Fibroblast of lung (primary cell): ENCODE results near the gene LY6G6C. TPM values are rescaled to one million over a fixed set of nuclear protein-coding genes. Genes with fewer than 3 reads are reported as not detected.
"Not testable (repeated sequence)": the region's sequence is repeated elsewhere in the genome, so short reads cannot be mapped to it uniquely, and the experiment has no call there.

ENCODE experiments used
- DNase-seq, 2 donors: peaks; one replicate each; pipeline versions ENCODE4 v3.0.0 to v3.0.0-alpha.2; 2010; ENCODE audit warnings: low read depth in 2 of 2
- H2AFZ ChIP-seq: 2 replicates; pipeline ENCODE4 v1.5.1; 2012; ENCODE audit warnings: low read length, control low read depth, inconsistent platforms
- H3K27ac ChIP-seq: 2 replicates; pipeline ENCODE4 v1.5.1; 2011; ENCODE audit warnings: low read length, control low read depth; ENCODE audit not compliant: insufficient read depth
- H3K27me3 ChIP-seq: 2 replicates; pipeline ENCODE4 v1.5.1; 2011; ENCODE audit warnings: mild to moderate bottlenecking, low read length; ENCODE audit not compliant: control insufficient read depth, insufficient read depth
- H3K36me3 ChIP-seq: 2 replicates; pipeline ENCODE4 v1.5.1; 2011; ENCODE audit warnings: low read length; ENCODE audit not compliant: control insufficient read depth, insufficient read depth
- H3K4me1 ChIP-seq: 2 replicates; pipeline ENCODE4 v1.5.1; 2011; ENCODE audit warnings: low read length; ENCODE audit not compliant: control insufficient read depth, insufficient read depth; ENCODE audit errors: extremely low read depth
- H3K4me2 ChIP-seq: 2 replicates; pipeline ENCODE4 v1.5.1; 2011; ENCODE audit warnings: low read length, control low read depth; ENCODE audit not compliant: insufficient read depth; ENCODE audit errors: extremely low read depth
- H3K4me3 ChIP-seq, 4 experiments: fragments of 200-600 bp in 1 of 4; sonication (generic) in 1 of 4; replicated peaks in 1 of 4; 2 replicates each; pipeline ENCODE4 v1.5.1; 2011 to 2016; ENCODE audit warnings: low read length in 4 of 4, low read depth in 3 of 4, mild to moderate bottlenecking in 3 of 4, control low read depth in 2 of 4, inconsistent platforms in 1 of 4, mixed read lengths in 1 of 4; ENCODE audit not compliant: insufficient read depth in 1 of 4; ENCODE audit errors: control extremely low read depth in 1 of 4
- H3K79me2 ChIP-seq: 2 replicates; pipeline ENCODE4 v1.5.1; 2012; ENCODE audit warnings: mild to moderate bottlenecking, low read length, inconsistent platforms; ENCODE audit not compliant: control insufficient read depth, insufficient read depth
- H3K9ac ChIP-seq: 2 replicates; pipeline ENCODE4 v1.5.1; 2011; ENCODE audit warnings: mild to moderate bottlenecking, low read length, control low read depth; ENCODE audit not compliant: insufficient read depth
- H3K9me3 ChIP-seq: 2 replicates; pipeline ENCODE4 v1.5.1; 2012; ENCODE audit warnings: low read depth, low read length; ENCODE audit not compliant: control insufficient read depth, insufficient read depth
- H4K20me1 ChIP-seq: 2 replicates; pipeline ENCODE4 v1.5.1; 2011; ENCODE audit warnings: low read length; ENCODE audit not compliant: control insufficient read depth, insufficient read depth; ENCODE audit errors: extremely low read depth
- EZH2 ChIP-seq: IDR thresholded peaks from 2 replicates; pipeline ENCODE4 v1.5.1; 2012; ENCODE audit warnings: low read length, control low read depth, mild to moderate bottlenecking; ENCODE audit errors: missing control alignments
- polyA plus RNA-seq, 2 donors: library from polyadenylated mRNA; depleted of rRNA in 1 of 2; stranded (reverse) in 1 of 2; unstranded in 1 of 2; fragments of >200 nt; gene quantifications; 2 replicates each; pipeline ENCODE4 v1.2.1, GENCODE V29; 2011 to 2012; ENCODE audit warnings: missing spikeins in 1 of 2
- total RNA-seq: library from RNA; depleted of rRNA; stranded (reverse); fragments of >200 nt; gene quantifications from 2 replicates; pipeline ENCODE4 v1.2.1, GENCODE V29; 2014
- TF ChIP-seq, protein P1 (sequence below), 2 donors: IDR thresholded peaks in 1 of 2; conservative IDR thresholded peaks in 1 of 2; 1 replicate in 1 of 2; 2 replicates in 1 of 2; pipeline ENCODE4 v1.5.1; 2011 to 2012; ENCODE audit warnings: low read length in 2 of 2, control low read depth in 1 of 2, inconsistent platforms in 1 of 2, low read depth in 1 of 2, mild to moderate bottlenecking in 1 of 2

Gene LY6G6C
- total and polyA plus RNA-seq, 2 donors (not counting 1 experiment from before 2014, with no cell fraction given): not detected

DNA sequence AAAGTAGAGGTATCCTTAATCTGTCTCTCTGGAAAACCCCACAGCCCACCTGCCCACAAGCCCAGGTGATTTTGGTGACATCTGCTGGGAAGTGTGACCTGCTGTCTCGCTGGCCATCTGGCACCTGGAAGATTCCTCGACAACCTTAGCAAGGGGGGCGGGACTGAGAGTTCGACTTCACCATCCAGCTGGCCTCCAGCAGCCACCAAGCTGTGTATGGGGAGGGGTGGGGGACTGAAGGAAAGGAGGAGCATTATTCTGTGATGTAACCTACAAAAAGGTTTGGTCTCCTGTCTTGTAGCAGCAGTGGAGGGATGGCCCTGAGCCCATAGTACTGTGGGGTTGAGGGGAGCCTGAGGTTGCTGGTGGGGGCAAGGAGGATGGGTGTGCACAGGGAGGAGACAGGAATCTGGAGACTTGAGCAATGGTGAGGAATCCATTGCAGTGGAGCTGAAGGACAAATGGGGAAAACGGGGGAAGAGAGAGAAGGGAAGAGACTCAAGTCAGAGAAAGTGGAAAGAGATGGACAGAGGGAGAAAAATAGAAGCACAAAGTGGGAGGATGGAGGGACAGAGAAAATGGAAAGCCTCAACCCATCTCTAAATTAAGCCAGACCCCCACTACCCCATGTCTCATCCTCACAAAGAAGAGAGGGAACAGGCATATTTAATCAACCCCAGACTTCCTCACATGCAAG lies 10.9 kb downstream of the LY6G6C start:
- Histone ChIP-seq H3K79me2 (no peaks in the 10 kb centered on the region), H2AFZ (no peak overlapping the region), H3K4me1 (no peaks in the 10 kb centered on the region), H3K27me3 (peaks cover 20% of the 10 kb centered on the region), H3K9ac (no peak overlapping the region), H3K4me2 (no peak overlapping the region), H4K20me1 (no peaks in the 10 kb centered on the region), H3K9me3 (no peaks in the 10 kb centered on the region), H3K4me3 (no peak overlapping the region), H3K27ac (no peak overlapping the region), H3K36me3 (no peaks in the 10 kb centered on the region)
- TF ChIP-seq, protein P1, sequence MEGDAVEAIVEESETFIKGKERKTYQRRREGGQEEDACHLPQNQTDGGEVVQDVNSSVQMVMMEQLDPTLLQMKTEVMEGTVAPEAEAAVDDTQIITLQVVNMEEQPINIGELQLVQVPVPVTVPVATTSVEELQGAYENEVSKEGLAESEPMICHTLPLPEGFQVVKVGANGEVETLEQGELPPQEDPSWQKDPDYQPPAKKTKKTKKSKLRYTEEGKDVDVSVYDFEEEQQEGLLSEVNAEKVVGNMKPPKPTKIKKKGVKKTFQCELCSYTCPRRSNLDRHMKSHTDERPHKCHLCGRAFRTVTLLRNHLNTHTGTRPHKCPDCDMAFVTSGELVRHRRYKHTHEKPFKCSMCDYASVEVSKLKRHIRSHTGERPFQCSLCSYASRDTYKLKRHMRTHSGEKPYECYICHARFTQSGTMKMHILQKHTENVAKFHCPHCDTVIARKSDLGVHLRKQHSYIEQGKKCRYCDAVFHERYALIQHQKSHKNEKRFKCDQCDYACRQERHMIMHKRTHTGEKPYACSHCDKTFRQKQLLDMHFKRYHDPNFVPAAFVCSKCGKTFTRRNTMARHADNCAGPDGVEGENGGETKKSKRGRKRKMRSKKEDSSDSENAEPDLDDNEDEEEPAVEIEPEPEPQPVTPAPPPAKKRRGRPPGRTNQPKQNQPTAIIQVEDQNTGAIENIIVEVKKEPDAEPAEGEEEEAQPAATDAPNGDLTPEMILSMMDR (conservative IDR thresholded peaks at IDR 0.05 in 1 of 2, IDR thresholded peaks at IDR 0.05 in 1 of 2; ENCODE audit: low read depth in 1 of 2, low read length in 2 of 2): no peak
- TF ChIP-seq EZH2: no peak
- DNase-seq: no peak

DNA sequence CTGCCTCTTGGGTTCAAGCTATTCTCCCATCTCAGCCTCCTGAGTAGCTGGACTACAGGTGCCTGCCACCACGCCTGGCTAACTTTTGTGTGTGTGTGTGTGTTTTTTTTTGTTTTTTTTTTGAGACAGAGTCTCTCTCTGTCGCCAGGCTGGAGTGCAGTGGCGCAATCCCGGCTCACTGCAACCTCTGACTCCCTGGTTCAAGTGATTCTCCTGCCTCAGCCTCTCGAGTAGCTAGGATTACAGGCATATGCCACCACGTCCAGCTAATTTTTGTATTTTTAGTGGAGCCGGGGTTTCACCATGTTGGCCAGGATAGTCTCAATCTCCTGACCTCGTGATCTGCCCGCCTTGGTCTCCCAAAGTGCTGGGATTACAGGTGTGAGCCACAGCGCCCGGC lies 12.4 kb downstream of the LY6G6C start:
- peaks cover 18% of the 10 kb centered on the region for H3K27me3 ChIP-seq
- not testable (repeated sequence) for H3K79me2 ChIP-seq, H3K4me3 ChIP-seq

DNA sequence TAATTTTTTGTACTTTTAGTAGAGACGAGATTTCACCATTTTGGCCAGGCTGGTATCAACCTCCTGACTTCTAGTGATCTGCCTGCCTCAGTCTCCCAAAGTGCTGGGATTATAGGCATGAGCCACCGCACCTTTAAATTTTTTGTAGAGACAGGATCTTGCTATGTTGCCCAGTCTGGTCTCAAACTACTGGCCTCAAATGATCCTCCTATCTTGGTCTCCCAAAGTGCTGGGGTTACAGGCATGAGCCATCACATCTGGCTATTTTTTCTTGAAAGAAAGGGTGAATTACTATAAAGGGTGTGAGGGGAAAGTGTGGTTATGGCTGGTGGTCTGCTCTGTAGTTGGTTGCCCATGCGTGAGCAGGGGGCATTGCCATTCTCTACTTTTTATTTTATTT lies 13.3 kb downstream of the LY6G6C start:
- no peak for TF ChIP-seq EZH2
- TF ChIP-seq, protein P1 (conservative IDR thresholded peaks at IDR 0.05 in 1 of 2, IDR thresholded peaks at IDR 0.05 in 1 of 2; ENCODE audit: low read depth in 1 of 2, low read length in 2 of 2): no peak
- Histone ChIP-seq H3K79me2 (no peaks in the 10 kb centered on the region), H3K4me3 (no peak overlapping the region), H3K4me2 (no peak overlapping the region), H3K27ac (no peak overlapping the region), H4K20me1 (no peaks in the 10 kb centered on the region), H3K9me3 (no peaks in the 10 kb centered on the region), H3K9ac (no peak overlapping the region), H3K36me3 (no peaks in the 10 kb centered on the region), H3K27me3 (peaks cover 14% of the 10 kb centered on the region), H3K4me1 (no peaks in the 10 kb centered on the region), H2AFZ (no peak overlapping the region)
- no peak for DNase-seq

More for the DNA sequence above, 12.4 kb downstream of the LY6G6C start:
- H3K9me3 ChIP-seq, DNase-seq, H3K4me1 ChIP-seq, H4K20me1 ChIP-seq, H3K27ac ChIP-seq, H3K9ac ChIP-seq, H2AFZ ChIP-seq, H3K4me2 ChIP-seq, H3K36me3 ChIP-seq: not testable (repeated sequence)
